ENCODE measurements around the gene SYNPO. TPM values are rescaled to one million over a fixed set of nuclear protein-coding genes. Genes with fewer than 3 reads are reported as not detected.

SYNPO gene
- total RNA-seq, 1 experiment from 2014 or later = 6.5 TPM

- no peaks in the 10 kb centered on the region for H3K36me3 ChIP-seq
- no peak overlapping the region for H3K4me3 ChIP-seq
- H3K27ac ChIP-seq = 0 out of 2 replicates have a peak overlapping the region, but pooled peaks have one; percentile 38
- no peaks in the 10 kb centered on the region; the same call in 1 of the 2 replicates for H3K27me3 ChIP-seq (replicated peaks)
- DNase-seq (ENCODE audit: low read depth in 1 of 2, low spot score in 2 of 2) = no peak
- H3K4me1 ChIP-seq (replicated peaks) = peaks cover 38% of the 10 kb centered on the region
- no peaks in the 10 kb centered on the region for H3K9me3 ChIP-seq (replicated peaks)
These were observed 38.7 kb upstream of the SYNPO start for GRCh38 chr5:150601491-150602345.

GRCh38 chr5:150603052-150603451 is 37.4 kb upstream of the SYNPO start:
- Histone ChIP-seq H3K36me3 (no peaks in the 10 kb centered on the region), H3K4me1 (replicated peaks) (peaks cover 38% of the 10 kb centered on the region), H3K27me3 (replicated peaks) (no peaks in the 10 kb centered on the region; the same call in 1 of the 2 replicates), H3K4me3 (no peak overlapping the region), H3K27ac (no peak overlapping the region), H3K9me3 (replicated peaks) (no peaks in the 10 kb centered on the region)
- DNase-seq (ENCODE audit: low read depth in 1 of 2, low spot score in 2 of 2) = no peak

GRCh38 chr5:150603491-150603890 is 37.0 kb upstream of the SYNPO start:
- Histone ChIP-seq H3K9me3 (replicated peaks) (no peaks in the 10 kb centered on the region), H3K36me3 (no peaks in the 10 kb centered on the region), H3K27ac (no peak overlapping the region), H3K27me3 (replicated peaks) (no peaks in the 10 kb centered on the region; the same call in 1 of the 2 replicates), H3K4me3 (no peak overlapping the region), H3K4me1 (replicated peaks) (peaks cover 38% of the 10 kb centered on the region)
- no peak for DNase-seq (ENCODE audit: low read depth in 1 of 2, low spot score in 2 of 2)

GRCh38 chr5:150604010-150604409 is 36.5 kb upstream of the SYNPO start:
- H3K27ac ChIP-seq = no peak overlapping the region
- DNase-seq (ENCODE audit: low read depth in 1 of 2, low spot score in 2 of 2) = no peak

GRCh38 chr5:150604894-150605440 is 35.5 kb upstream of the SYNPO start:
- no peak for DNase-seq (ENCODE audit: low read depth in 1 of 2, low spot score in 2 of 2)
- Histone ChIP-seq H3K36me3 (no peaks in the 10 kb centered on the region), H3K4me3 (no peak overlapping the region), H3K27me3 (replicated peaks) (no peaks in the 10 kb centered on the region; the same call in 1 of the 2 replicates), H3K9me3 (replicated peaks) (no peaks in the 10 kb centered on the region), H3K27ac (no peak overlapping the region), H3K4me1 (replicated peaks) (peaks cover 34% of the 10 kb centered on the region)

More at GRCh38 chr5:150604010-150604409, 36.5 kb upstream of the SYNPO start:
- H3K27me3 ChIP-seq (replicated peaks) = no peaks in the 10 kb centered on the region; the same call in 1 of the 2 replicates
- no peak overlapping the region for H3K4me3 ChIP-seq
- no peaks in the 10 kb centered on the region for H3K9me3 ChIP-seq (replicated peaks)
- peaks cover 38% of the 10 kb centered on the region for H3K4me1 ChIP-seq (replicated peaks)
- H3K36me3 ChIP-seq = no peaks in the 10 kb centered on the region

GRCh38 chr5:150605546-150605945 is 34.9 kb upstream of the SYNPO start:
- Histone ChIP-seq H3K9me3 (replicated peaks) (no peaks in the 10 kb centered on the region), H3K27ac (no peak overlapping the region), H3K4me3 (no peak overlapping the region), H3K4me1 (replicated peaks) (peaks cover 28% of the 10 kb centered on the region), H3K36me3 (no peaks in the 10 kb centered on the region), H3K27me3 (replicated peaks) (no peaks in the 10 kb centered on the region; the same call in 1 of the 2 replicates)
- no peak for DNase-seq (ENCODE audit: low read depth in 1 of 2, low spot score in 2 of 2)

GRCh38 chr5:150606476-150606875 is 34.0 kb upstream of the SYNPO start:
- Histone ChIP-seq H3K4me1 (replicated peaks) (peaks cover 26% of the 10 kb centered on the region), H3K36me3 (no peaks in the 10 kb centered on the region), H3K27ac (no peak overlapping the region), H3K9me3 (replicated peaks) (no peaks in the 10 kb centered on the region), H3K4me3 (no peak overlapping the region), H3K27me3 (replicated peaks) (no peaks in the 10 kb centered on the region; the same call in 1 of the 2 replicates)
- no peak for DNase-seq (ENCODE audit: low read depth in 1 of 2, low spot score in 2 of 2)

GRCh38 chr5:150607105-150607504 is 33.4 kb upstream of the SYNPO start:
- no peaks in the 10 kb centered on the region for H3K9me3 ChIP-seq (replicated peaks)
- no peaks in the 10 kb centered on the region for H3K36me3 ChIP-seq
- no peak overlapping the region for H3K4me3 ChIP-seq
- no peak for DNase-seq (ENCODE audit: low read depth in 1 of 2, low spot score in 2 of 2)
- H3K4me1 ChIP-seq (replicated peaks) = peaks cover 20% of the 10 kb centered on the region
- no peak overlapping the region for H3K27ac ChIP-seq
- no peaks in the 10 kb centered on the region; the same call in 1 of the 2 replicates for H3K27me3 ChIP-seq (replicated peaks)

GRCh38 chr5:150607991-150608390 is 32.5 kb upstream of the SYNPO start:
- Histone ChIP-seq H3K27ac (no peak overlapping the region), H3K9me3 (replicated peaks) (no peaks in the 10 kb centered on the region), H3K36me3 (no peaks in the 10 kb centered on the region), H3K4me3 (no peak overlapping the region), H3K27me3 (replicated peaks) (no peaks in the 10 kb centered on the region; the same call in 1 of the 2 replicates), H3K4me1 (replicated peaks) (peaks cover 13% of the 10 kb centered on the region)
- DNase-seq (ENCODE audit: low read depth in 1 of 2, low spot score in 2 of 2) = no peak

GRCh38 chr5:150608991-150609390 is 31.5 kb upstream of the SYNPO start:
- Histone ChIP-seq H3K27ac (no peak overlapping the region), H3K4me1 (replicated peaks) (peaks cover 11% of the 10 kb centered on the region; the same call in 1 of the 2 replicates), H3K36me3 (no peaks in the 10 kb centered on the region), H3K9me3 (replicated peaks) (no peaks in the 10 kb centered on the region), H3K27me3 (replicated peaks) (no peaks in the 10 kb centered on the region; the same call in 1 of the 2 replicates), H3K4me3 (no peak overlapping the region)
- DNase-seq (ENCODE audit: low read depth in 1 of 2, low spot score in 2 of 2) = no peak

- H3K9me3 ChIP-seq (replicated peaks) = no peaks in the 10 kb centered on the region
- no peak overlapping the region for H3K27ac ChIP-seq
- no peaks in the 10 kb centered on the region; the same call in 1 of the 2 replicates for H3K27me3 ChIP-seq (replicated peaks)
- peaks cover 11% of the 10 kb centered on the region; the same call in 1 of the 2 replicates for H3K4me1 ChIP-seq (replicated peaks)
- DNase-seq (ENCODE audit: low read depth in 1 of 2, low spot score in 2 of 2) = no peak
- H3K4me3 ChIP-seq = no peak overlapping the region
- H3K36me3 ChIP-seq = no peaks in the 10 kb centered on the region
These were observed 30.4 kb upstream of the SYNPO start for GRCh38 chr5:150609843-150610584.

GRCh38 chr5:150611026-150611425 is 29.4 kb upstream of the SYNPO start:
- Histone ChIP-seq H3K36me3 (no peaks in the 10 kb centered on the region), H3K27ac (no peak overlapping the region), H3K4me1 (replicated peaks) (peaks cover 6% of the 10 kb centered on the region; the same call in 1 of the 2 replicates), H3K27me3 (replicated peaks) (no peaks in the 10 kb centered on the region), H3K4me3 (no peak overlapping the region), H3K9me3 (replicated peaks) (no peaks in the 10 kb centered on the region)
- no peak for DNase-seq (ENCODE audit: low read depth in 1 of 2, low spot score in 2 of 2)

- no peaks in the 10 kb centered on the region for H3K9me3 ChIP-seq (replicated peaks)
- H3K36me3 ChIP-seq = no peaks in the 10 kb centered on the region
- H3K4me3 ChIP-seq = no peak overlapping the region
- no peaks in the 10 kb centered on the region for H3K27me3 ChIP-seq (replicated peaks)
- no peak overlapping the region for H3K27ac ChIP-seq
- no peak for DNase-seq (ENCODE audit: low read depth in 1 of 2, low spot score in 2 of 2)
- peaks cover 6% of the 10 kb centered on the region; the same call in 1 of the 2 replicates for H3K4me1 ChIP-seq (replicated peaks)
These were observed 28.1 kb upstream of the SYNPO start for GRCh38 chr5:150612405-150612804.

Measured in SJSA1 (cell line).